Mesenteric fat pad (tissue), 1 donor: Measurements from ENCODE around the gene C16orf87. TPM values are rescaled to one million over a fixed set of nuclear protein-coding genes. Genes with fewer than 3 reads are reported as not detected.
A peak's percentile ranks its signal among the peaks of the same experiment; 100 is the strongest.
"Not testable (repeated sequence)": the region's sequence is repeated elsewhere in the genome, so short reads cannot be mapped to it uniquely, and the experiment has no call there.

Experiments
- DNase-seq: peaks from one replicate; pipeline ENCODE4 v3.0.0-alpha.2; 2020; ENCODE audit warnings: low spot score
- long read RNA-seq: library from polyadenylated mRNA; unstranded; transcript quantifications from one replicate; pipeline ENCODE4 v2.0.0, GENCODE V29; 2020
- total RNA-seq: library from RNA; stranded (reverse); fragmentation: NEBNext Ultra II Directional; extraction: Animal tissue kit (Norgen Biotek cat#: 25700); gene quantifications from one replicate; pipeline ENCODE4 v1.2.1, GENCODE V29; 2021
- donor health status: DM: yes; HTN: yes; CAD: no.

The C16orf87 gene
- total RNA-seq: 6.8 TPM
- long read RNA-seq, full-length matches to known transcripts: 26 of 31 reads
- long read RNA-seq, partial matches to known transcripts: 1 of 31 reads
- long read RNA-seq, other reads (novel, unspliced or antisense): 4 of 31 reads

- peak; percentile 96 for DNase-seq
These were observed at the start of gene C16orf87 for GRCh38 chr16:46830902-46831647. C16orf87 (minus strand) TSS chr16:46831180; CDS start chr16:46831149, 31 bp downstream.

- no peak for DNase-seq
These were observed 44.3 kb upstream of the C16orf87 start for GRCh38 chr16:46875243-46875642.

- no peak for DNase-seq
These were observed 42.2 kb upstream of the C16orf87 start for GRCh38 chr16:46873201-46873600.

GRCh38 chr16:46871597-46871996, 40.6 kb upstream of the C16orf87 start:
- DNase-seq: no peak

GRCh38 chr16:46868891-46869290, 37.9 kb upstream of the C16orf87 start:
- not testable (repeated sequence) for DNase-seq

GRCh38 chr16:46867486-46867885, 36.5 kb upstream of the C16orf87 start:
- DNase-seq: not testable (repeated sequence)

GRCh38 chr16:46866286-46866685, 35.3 kb upstream of the C16orf87 start:
- no peak for DNase-seq

GRCh38 chr16:46862555-46863447, 31.8 kb upstream of the C16orf87 start:
- no peak for DNase-seq

GRCh38 chr16:46859719-46860152, 28.8 kb upstream of the C16orf87 start:
- no peak for DNase-seq

- DNase-seq: no peak
These were observed 27.2 kb upstream of the C16orf87 start for GRCh38 chr16:46858151-46858550.

GRCh38 chr16:46857368-46857945, 26.5 kb upstream of the C16orf87 start:
- DNase-seq: no peak

GRCh38 chr16:46855389-46855788, 24.4 kb upstream of the C16orf87 start:
- DNase-seq: no peak

- DNase-seq: no peak
These were observed 23.9 kb upstream of the C16orf87 start for GRCh38 chr16:46854846-46855245.

- no peak for DNase-seq
These were observed 22.9 kb upstream of the C16orf87 start for GRCh38 chr16:46853713-46854443.

- DNase-seq: no peak
These were observed 21.1 kb upstream of the C16orf87 start for GRCh38 chr16:46852130-46852529.

- no peak for DNase-seq
These were observed 19.9 kb upstream of the C16orf87 start for GRCh38 chr16:46850619-46851555.

- DNase-seq: no peak
These were observed 18.1 kb upstream of the C16orf87 start for GRCh38 chr16:46848768-46849764.

- DNase-seq: no peak
These were observed 15.0 kb upstream of the C16orf87 start for GRCh38 chr16:46845952-46846351.
